ENCODE measurements around the gene WNT5B. TPM values are rescaled to one million over a fixed set of nuclear protein-coding genes. Genes with fewer than 3 reads are reported as not detected.
A peak's percentile ranks its signal among the peaks of the same experiment; 100 is the strongest.

WNT5B gene
- total and polyA plus RNA-seq, 9 of the 15 experiments (the other 6 are each of a cell fraction or from before 2014, with no cell fraction given): 0.42 to 16.8 (median 5.4) TPM

DNA sequence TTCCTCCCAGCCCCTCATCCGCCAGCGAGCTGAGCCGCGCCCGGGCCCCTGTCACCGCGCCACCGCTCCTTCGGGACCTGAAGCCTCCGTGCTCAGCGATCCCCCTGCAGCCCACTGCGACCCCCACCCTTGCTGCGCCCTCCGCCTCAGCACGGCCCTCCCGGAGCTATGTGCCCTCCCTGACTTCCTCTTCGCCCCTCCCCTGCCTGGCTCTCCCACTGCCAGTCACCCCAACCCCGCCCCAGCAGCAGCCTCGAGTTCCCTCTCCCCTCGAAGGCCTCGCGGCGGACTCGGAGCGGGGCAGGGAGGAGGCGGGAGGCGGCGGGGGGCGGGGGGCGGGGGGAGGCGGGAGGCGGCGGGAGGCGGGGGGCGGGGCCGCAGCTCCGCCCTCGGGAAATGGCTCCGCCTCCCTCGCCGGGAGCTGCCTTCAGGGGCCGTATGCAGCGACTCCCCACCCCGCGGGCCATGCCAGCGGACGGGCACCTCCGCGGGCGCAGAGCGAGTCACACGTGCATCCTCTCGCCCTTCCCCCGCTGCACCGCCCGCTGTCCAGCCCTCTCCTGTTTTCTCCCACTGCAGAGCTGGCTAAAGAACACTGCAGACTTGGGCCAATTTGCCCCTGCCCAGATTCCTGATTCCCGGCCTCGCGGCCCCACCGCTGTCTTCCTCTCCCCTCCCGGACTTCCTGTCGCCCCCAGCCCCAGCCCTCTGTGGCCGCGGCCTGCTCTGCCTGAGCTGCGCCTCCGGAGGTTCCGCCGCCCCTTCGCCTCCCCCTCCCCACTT, 32.7 kb downstream of the WNT5B start (continued):
- TF ChIP-seq CHD2 (IDR thresholded peaks at IDR 0.05; ENCODE audit: low read depth, low read length): peak; percentile 30; the same call in 1 of the 2 replicates
- TF ChIP-seq MYBL2 (IDR thresholded peaks at IDR 0.05; ENCODE audit: low read depth): no peak
- TF ChIP-seq MYBL2 (CRISPR knock-in tag; IDR thresholded peaks at IDR 0.05; ENCODE audit: borderline replicate concordance): no peak
- TF ChIP-seq, protein P1, sequence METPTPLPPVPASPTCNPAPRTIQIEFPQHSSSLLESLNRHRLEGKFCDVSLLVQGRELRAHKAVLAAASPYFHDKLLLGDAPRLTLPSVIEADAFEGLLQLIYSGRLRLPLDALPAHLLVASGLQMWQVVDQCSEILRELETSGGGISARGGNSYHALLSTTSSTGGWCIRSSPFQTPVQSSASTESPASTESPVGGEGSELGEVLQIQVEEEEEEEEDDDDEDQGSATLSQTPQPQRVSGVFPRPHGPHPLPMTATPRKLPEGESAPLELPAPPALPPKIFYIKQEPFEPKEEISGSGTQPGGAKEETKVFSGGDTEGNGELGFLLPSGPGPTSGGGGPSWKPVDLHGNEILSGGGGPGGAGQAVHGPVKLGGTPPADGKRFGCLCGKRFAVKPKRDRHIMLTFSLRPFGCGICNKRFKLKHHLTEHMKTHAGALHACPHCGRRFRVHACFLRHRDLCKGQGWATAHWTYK (CRISPR knock-in tag; IDR thresholded peaks at IDR 0.05): no peak
- no peak for TF ChIP-seq ZSCAN29 (IDR thresholded peaks at IDR 0.05)
- no peak for TF ChIP-seq ZNF583 (CRISPR knock-in tag; IDR thresholded peaks at IDR 0.05)
- no peak for TF ChIP-seq NFYB (IDR thresholded peaks at IDR 0.05; ENCODE audit: extremely low read depth, insufficient read length)
- TF ChIP-seq, protein P2, sequence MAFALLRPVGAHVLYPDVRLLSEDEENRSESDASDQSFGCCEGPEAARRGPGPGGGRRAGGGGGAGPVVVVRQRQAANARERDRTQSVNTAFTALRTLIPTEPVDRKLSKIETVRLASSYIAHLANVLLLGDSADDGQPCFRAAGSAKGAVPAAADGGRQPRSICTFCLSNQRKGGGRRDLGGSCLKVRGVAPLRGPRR (CRISPR knock-in tag; IDR thresholded peaks at IDR 0.05): no peak
- no peak for TF ChIP-seq ZNF77 (CRISPR knock-in tag; IDR thresholded peaks at IDR 0.05)
- no peak for TF ChIP-seq ZNF232 (CRISPR knock-in tag; IDR thresholded peaks at IDR 0.05)
- TF ChIP-seq CHD4 (IDR thresholded peaks at IDR 0.05; ENCODE audit: insufficient read depth, insufficient replicate concordance, low read depth, low read length, poor library complexity, severe bottlenecking): no peak
- TF ChIP-seq ZNF584 (CRISPR knock-in tag; IDR thresholded peaks at IDR 0.05; ENCODE audit: low read depth): no peak
- no peak for TF ChIP-seq SMAD3 (CRISPR knock-in tag; conservative IDR thresholded peaks at IDR 0.05)
- no peak for TF ChIP-seq KHSRP (IDR thresholded peaks at IDR 0.05)
- TF ChIP-seq NRF1 (conservative IDR thresholded peaks at IDR 0.05 in 1 of 2, IDR thresholded peaks at IDR 0.05 in 1 of 2): no peak
- TF ChIP-seq MYC (IDR thresholded peaks at IDR 0.05; ENCODE audit: low read depth, low read length): peak; percentile 81
- no peak for TF ChIP-seq MYC (CRISPR knock-in tag; IDR thresholded peaks at IDR 0.05; ENCODE audit: borderline replicate concordance, low read depth)
- TF ChIP-seq ZNF24 (IDR thresholded peaks at IDR 0.05): no peak
- TF ChIP-seq MCM7 (IDR thresholded peaks at IDR 0.05): no peak
- TF ChIP-seq TBL1XR1 (IDR thresholded peaks at IDR 0.05; ENCODE audit: low read length in 2 of 2): no peak
- no peak for TF ChIP-seq OTX1 (CRISPR knock-in tag; IDR thresholded peaks at IDR 0.05)
- TF ChIP-seq, protein P3, sequence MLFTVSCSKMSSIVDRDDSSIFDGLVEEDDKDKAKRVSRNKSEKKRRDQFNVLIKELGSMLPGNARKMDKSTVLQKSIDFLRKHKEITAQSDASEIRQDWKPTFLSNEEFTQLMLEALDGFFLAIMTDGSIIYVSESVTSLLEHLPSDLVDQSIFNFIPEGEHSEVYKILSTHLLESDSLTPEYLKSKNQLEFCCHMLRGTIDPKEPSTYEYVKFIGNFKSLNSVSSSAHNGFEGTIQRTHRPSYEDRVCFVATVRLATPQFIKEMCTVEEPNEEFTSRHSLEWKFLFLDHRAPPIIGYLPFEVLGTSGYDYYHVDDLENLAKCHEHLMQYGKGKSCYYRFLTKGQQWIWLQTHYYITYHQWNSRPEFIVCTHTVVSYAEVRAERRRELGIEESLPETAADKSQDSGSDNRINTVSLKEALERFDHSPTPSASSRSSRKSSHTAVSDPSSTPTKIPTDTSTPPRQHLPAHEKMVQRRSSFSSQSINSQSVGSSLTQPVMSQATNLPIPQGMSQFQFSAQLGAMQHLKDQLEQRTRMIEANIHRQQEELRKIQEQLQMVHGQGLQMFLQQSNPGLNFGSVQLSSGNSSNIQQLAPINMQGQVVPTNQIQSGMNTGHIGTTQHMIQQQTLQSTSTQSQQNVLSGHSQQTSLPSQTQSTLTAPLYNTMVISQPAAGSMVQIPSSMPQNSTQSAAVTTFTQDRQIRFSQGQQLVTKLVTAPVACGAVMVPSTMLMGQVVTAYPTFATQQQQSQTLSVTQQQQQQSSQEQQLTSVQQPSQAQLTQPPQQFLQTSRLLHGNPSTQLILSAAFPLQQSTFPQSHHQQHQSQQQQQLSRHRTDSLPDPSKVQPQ (CRISPR knock-in tag; IDR thresholded peaks at IDR 0.05; ENCODE audit: borderline replicate concordance): no peak
- TF ChIP-seq ZNF436 (CRISPR knock-in tag; IDR thresholded peaks at IDR 0.05): no peak
- TF ChIP-seq ZNF699 (CRISPR knock-in tag; IDR thresholded peaks at IDR 0.05; ENCODE audit: insufficient replicate concordance): no peak

All from K562 (cell line).